ENCODE measurements around the gene FKBP15.
"Not testable (repeated sequence)": the region's sequence is repeated elsewhere in the genome, so short reads cannot be mapped to it uniquely, and the experiment has no call there.

Gene FKBP15

DNA sequence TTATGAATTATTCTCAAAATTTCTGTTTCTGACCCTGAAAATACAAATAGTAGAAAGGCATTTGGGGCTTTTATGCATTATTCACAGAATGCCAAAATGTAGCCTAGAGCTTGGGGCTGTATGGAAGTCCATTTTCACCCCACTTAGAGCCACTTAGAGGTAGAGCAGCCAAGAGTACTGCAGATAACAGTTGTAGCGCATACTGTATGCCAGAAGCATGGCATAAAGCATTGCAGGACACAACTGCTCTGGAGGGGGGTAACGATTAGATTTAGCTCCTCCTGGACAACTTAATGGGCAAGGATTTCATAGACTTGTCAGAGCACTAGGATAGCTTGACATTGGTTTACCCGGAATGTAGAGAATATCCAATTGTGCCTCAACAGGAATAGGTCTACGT lies 15.9 kb upstream of the FKBP15 start:
- H3K27me3 ChIP-seq (replicated peaks; ENCODE audit: control insufficient read depth, insufficient read depth, low read length, poor library complexity, severe bottlenecking), result no peaks in the 10 kb centered on the region
- no peak for DNase-seq
- H3K27ac ChIP-seq (ENCODE audit: insufficient read depth, low read length, poor library complexity, severe bottlenecking), result no peak overlapping the region
- H3K4me3 ChIP-seq (ENCODE audit: insufficient read depth, low read depth, low read length, poor library complexity, severe bottlenecking), result no peak overlapping the region
- H3K36me3 ChIP-seq (ENCODE audit: control insufficient read depth, insufficient read depth, low read length), result no peaks in the 10 kb centered on the region
- peaks cover 5% of the 10 kb centered on the region for H3K4me1 ChIP-seq (ENCODE audit: control insufficient read depth, insufficient read depth, low read length, poor library complexity, severe bottlenecking)
- no peaks in the 10 kb centered on the region for H3K9me3 ChIP-seq (ENCODE audit: control insufficient read depth, low read length)

DNA sequence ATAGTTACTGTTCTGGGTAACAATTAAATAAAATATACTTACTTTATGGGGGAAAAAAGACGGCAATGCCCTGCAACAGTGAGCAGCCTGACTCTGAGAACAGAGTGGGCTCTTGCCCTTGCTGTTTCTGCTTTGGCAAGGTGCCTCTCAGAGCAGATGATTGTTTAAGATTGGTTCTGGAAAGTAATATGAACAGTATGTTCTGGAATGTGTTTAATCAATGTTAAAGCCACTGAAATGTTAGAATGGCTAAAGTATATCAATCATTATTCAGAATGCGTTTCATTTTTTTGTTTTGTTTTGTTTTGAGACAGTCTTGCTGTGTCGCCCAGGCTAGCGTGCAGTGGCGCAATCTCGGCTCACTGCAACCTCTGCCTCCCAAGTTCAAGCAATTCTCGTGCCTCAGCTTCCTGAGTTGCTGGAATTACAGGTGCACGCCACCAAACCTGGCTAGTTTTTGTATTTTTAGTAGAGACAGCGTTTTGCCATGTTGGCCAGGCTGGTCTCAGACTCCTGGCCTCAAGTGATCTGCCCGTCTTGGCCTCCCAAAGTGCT lies 14.7 kb upstream of the FKBP15 start:
- not testable (repeated sequence) for H3K4me1 ChIP-seq (ENCODE audit: control insufficient read depth, insufficient read depth, low read length, poor library complexity, severe bottlenecking); H3K36me3 ChIP-seq (ENCODE audit: control insufficient read depth, insufficient read depth, low read length); DNase-seq; H3K27me3 ChIP-seq (replicated peaks; ENCODE audit: control insufficient read depth, insufficient read depth, low read length, poor library complexity, severe bottlenecking); H3K4me3 ChIP-seq (ENCODE audit: insufficient read depth, low read depth, low read length, poor library complexity, severe bottlenecking); H3K9me3 ChIP-seq (ENCODE audit: control insufficient read depth, low read length); H3K27ac ChIP-seq (ENCODE audit: insufficient read depth, low read length, poor library complexity, severe bottlenecking)

DNA sequence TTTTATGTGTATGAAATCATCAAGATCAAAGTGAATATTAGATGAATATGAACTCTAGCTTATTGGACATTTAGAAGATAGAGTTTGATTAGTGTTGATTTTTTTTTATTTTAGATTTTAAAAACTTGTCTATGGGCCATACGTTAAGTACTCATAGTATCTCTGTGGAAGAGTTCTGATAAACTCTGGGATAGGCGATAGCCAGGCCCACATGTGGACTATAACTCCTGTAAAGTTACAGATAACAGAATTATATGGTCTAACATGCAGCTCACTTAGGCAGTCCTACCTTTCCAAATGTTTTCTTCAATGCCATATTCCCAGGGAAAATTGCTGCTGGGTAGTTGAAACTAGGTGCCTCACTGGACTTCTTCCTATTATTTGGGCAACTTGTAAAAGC lies 10.6 kb upstream of the FKBP15 start:
- DNase-seq, result no peak
- no peaks in the 10 kb centered on the region for H3K36me3 ChIP-seq (ENCODE audit: control insufficient read depth, insufficient read depth, low read length)
- no peaks in the 10 kb centered on the region for H3K9me3 ChIP-seq (ENCODE audit: control insufficient read depth, low read length)
- H3K27me3 ChIP-seq (replicated peaks; ENCODE audit: control insufficient read depth, insufficient read depth, low read length, poor library complexity, severe bottlenecking), result no peaks in the 10 kb centered on the region
- H3K4me1 ChIP-seq (ENCODE audit: control insufficient read depth, insufficient read depth, low read length, poor library complexity, severe bottlenecking), result peaks cover 5% of the 10 kb centered on the region
- H3K27ac ChIP-seq (ENCODE audit: insufficient read depth, low read length, poor library complexity, severe bottlenecking), result no peak overlapping the region
- no peak overlapping the region for H3K4me3 ChIP-seq (ENCODE audit: insufficient read depth, low read depth, low read length, poor library complexity, severe bottlenecking)

DNA sequence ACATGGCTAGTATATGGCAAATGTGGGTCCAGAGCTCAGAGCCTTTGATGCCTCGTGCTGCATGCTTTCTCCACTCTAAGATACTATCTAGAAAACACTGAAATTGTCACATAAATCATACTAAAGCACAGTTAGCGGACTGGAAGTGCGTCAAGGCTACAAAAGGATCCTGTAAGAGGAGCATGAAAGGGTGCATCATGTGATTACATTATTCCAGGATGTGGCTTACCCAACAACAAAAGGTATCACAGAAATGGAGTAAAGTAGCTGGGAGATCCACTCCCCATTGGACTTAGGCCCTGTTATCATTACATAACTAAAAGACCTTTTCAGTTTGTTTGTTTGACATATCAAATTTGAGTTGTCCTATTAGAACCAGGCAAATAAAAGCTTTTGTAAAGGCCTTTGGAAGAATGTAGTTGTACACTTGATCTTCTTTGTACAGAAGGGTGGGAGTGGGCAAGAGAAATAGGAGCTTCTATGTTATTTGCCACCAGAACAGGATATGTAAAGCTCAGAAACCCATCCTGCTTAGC lies 7.1 kb upstream of the FKBP15 start:
- no peak overlapping the region for H3K27ac ChIP-seq (ENCODE audit: insufficient read depth, low read length, poor library complexity, severe bottlenecking)
- no peaks in the 10 kb centered on the region for H3K36me3 ChIP-seq (ENCODE audit: control insufficient read depth, insufficient read depth, low read length)
- no peaks in the 10 kb centered on the region for H3K27me3 ChIP-seq (replicated peaks; ENCODE audit: control insufficient read depth, insufficient read depth, low read length, poor library complexity, severe bottlenecking)
- H3K9me3 ChIP-seq (ENCODE audit: control insufficient read depth, low read length), result no peaks in the 10 kb centered on the region
- H3K4me3 ChIP-seq (ENCODE audit: insufficient read depth, low read depth, low read length, poor library complexity, severe bottlenecking), result no peak overlapping the region
- peaks cover 3% of the 10 kb centered on the region for H3K4me1 ChIP-seq (ENCODE audit: control insufficient read depth, insufficient read depth, low read length, poor library complexity, severe bottlenecking)
- no peak for DNase-seq

DNA sequence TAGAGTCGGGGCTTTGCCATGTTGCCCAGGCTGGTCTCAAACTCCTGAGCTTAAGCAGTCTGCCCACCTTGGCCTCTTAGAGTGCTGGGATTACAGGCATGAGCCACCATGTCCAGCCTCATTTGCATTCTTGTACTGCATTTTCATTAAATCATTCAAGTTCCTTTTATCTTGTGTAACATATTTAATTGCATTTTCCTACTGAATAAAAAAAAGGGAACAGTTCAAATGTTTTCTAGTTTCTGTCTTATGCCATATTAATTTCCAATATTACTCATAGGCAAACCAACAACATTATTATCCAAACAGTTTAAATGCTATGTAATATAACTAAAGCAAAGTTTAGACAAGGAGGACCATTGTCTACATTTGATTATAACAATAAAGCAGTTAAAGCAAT lies 6.4 kb upstream of the FKBP15 start:
- H3K4me1 ChIP-seq (ENCODE audit: control insufficient read depth, insufficient read depth, low read length, poor library complexity, severe bottlenecking), result no peaks in the 10 kb centered on the region
- no peaks in the 10 kb centered on the region for H3K9me3 ChIP-seq (ENCODE audit: control insufficient read depth, low read length)
- H3K4me3 ChIP-seq (ENCODE audit: insufficient read depth, low read depth, low read length, poor library complexity, severe bottlenecking), result no peak overlapping the region
- H3K36me3 ChIP-seq (ENCODE audit: control insufficient read depth, insufficient read depth, low read length), result no peaks in the 10 kb centered on the region
- DNase-seq, result no peak
- no peak overlapping the region for H3K27ac ChIP-seq (ENCODE audit: insufficient read depth, low read length, poor library complexity, severe bottlenecking)
- no peaks in the 10 kb centered on the region for H3K27me3 ChIP-seq (replicated peaks; ENCODE audit: control insufficient read depth, insufficient read depth, low read length, poor library complexity, severe bottlenecking)

DNA sequence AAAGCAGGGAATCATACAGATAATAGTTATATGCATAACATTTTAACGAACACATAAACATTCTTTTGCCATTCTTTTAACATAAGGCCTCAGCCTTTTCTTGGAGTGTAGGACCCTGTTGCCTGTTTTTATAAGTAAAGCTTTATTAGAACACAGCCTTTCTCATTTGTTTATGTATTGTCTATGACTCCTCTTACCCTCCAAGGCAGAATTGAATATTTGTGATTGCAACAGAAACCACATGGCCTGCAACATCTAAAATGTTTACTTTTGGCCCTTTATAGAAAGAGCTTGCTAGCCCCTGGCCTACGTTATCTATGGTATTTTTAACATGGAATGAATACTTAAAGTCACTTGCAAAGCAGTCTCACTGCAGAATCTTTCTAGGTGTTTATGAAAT lies 2.9 kb upstream of the FKBP15 start:
- Histone ChIP-seq H3K4me1 (ENCODE audit: control insufficient read depth, insufficient read depth, low read length, poor library complexity, severe bottlenecking) (peaks cover 17% of the 10 kb centered on the region), H3K9me3 (ENCODE audit: control insufficient read depth, low read length) (no peaks in the 10 kb centered on the region), H3K27ac (ENCODE audit: insufficient read depth, low read length, poor library complexity, severe bottlenecking) (no peak overlapping the region), H3K36me3 (ENCODE audit: control insufficient read depth, insufficient read depth, low read length) (no peaks in the 10 kb centered on the region), H3K4me3 (ENCODE audit: insufficient read depth, low read depth, low read length, poor library complexity, severe bottlenecking) (no peak overlapping the region), H3K27me3 (replicated peaks; ENCODE audit: control insufficient read depth, insufficient read depth, low read length, poor library complexity, severe bottlenecking) (no peaks in the 10 kb centered on the region)
- DNase-seq, result no peak

DNA sequence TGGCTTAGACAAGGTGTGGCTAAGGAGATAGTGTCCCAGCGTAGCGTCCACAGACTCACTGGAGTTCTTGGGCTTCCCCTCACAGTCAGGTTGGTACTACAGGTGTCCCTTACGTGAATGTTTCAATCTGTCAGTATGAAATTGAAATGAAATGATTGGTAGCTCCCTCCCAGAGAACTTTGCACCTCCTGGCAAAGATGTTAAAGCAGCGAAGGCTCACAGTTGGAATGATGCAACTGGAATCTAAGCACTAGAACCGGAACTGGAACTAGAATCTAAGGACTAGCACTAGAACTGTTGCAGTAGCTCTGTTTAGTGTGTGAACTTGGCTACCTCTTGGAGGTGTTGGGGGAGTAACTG lies 1.4 kb upstream of the FKBP15 start:
- Histone ChIP-seq H3K27me3 (replicated peaks; ENCODE audit: control insufficient read depth, insufficient read depth, low read length, poor library complexity, severe bottlenecking) (no peaks in the 10 kb centered on the region), H3K9me3 (ENCODE audit: control insufficient read depth, low read length) (no peaks in the 10 kb centered on the region), H3K27ac (ENCODE audit: insufficient read depth, low read length, poor library complexity, severe bottlenecking) (no peak overlapping the region)

DNA sequence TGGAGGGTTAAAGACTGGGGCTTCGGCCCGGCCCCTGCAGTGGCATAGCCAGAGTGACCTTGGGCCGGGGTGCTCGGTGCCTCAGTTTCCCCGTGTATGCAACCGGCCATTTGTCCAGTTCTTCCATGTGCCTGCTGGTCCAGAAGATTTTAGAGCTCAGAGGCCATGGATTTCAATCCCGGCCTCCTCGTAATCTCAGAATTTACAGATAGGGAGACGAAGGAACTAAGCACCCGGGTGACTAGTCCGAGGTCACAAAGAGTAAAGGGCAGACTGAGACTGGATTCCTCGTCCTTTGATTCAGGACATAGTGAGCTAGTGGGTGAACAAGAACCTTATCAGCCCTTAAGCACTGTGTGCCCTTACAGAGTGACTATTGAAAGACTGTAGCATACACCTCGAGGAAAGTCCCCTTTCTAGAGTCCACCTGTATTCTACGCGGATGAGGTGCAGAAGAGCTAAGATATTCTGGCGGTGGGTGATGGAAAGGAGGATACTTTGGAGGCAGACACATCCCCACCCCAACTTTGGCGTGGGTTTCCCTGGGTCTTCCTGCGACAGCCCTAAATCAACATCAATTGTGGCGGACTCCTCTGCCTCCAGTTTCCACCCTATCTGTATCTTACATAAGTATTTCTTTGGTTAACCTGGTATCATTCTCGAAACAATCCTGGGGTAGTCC lies 864 bp upstream of the FKBP15 start:
- Histone ChIP-seq H3K4me1 (ENCODE audit: control insufficient read depth, insufficient read depth, low read length, poor library complexity, severe bottlenecking) (peaks cover 17% of the 10 kb centered on the region), H3K4me3 (ENCODE audit: insufficient read depth, low read depth, low read length, poor library complexity, severe bottlenecking) (peak overlapping the region; percentile 88), H3K27me3 (replicated peaks; ENCODE audit: control insufficient read depth, insufficient read depth, low read length, poor library complexity, severe bottlenecking) (no peaks in the 10 kb centered on the region), H3K9me3 (ENCODE audit: control insufficient read depth, low read length) (no peaks in the 10 kb centered on the region), H3K27ac (ENCODE audit: insufficient read depth, low read length, poor library complexity, severe bottlenecking) (peak overlapping the region; percentile 59), H3K36me3 (ENCODE audit: control insufficient read depth, insufficient read depth, low read length) (no peaks in the 10 kb centered on the region)
- no peak for DNase-seq

More for the DNA sequence above, 1.4 kb upstream of the FKBP15 start:
- Histone ChIP-seq H3K4me3 (ENCODE audit: insufficient read depth, low read depth, low read length, poor library complexity, severe bottlenecking) (no peak overlapping the region), H3K36me3 (ENCODE audit: control insufficient read depth, insufficient read depth, low read length) (no peaks in the 10 kb centered on the region), H3K4me1 (ENCODE audit: control insufficient read depth, insufficient read depth, low read length, poor library complexity, severe bottlenecking) (peaks cover 17% of the 10 kb centered on the region)
- no peak for DNase-seq

DNA sequence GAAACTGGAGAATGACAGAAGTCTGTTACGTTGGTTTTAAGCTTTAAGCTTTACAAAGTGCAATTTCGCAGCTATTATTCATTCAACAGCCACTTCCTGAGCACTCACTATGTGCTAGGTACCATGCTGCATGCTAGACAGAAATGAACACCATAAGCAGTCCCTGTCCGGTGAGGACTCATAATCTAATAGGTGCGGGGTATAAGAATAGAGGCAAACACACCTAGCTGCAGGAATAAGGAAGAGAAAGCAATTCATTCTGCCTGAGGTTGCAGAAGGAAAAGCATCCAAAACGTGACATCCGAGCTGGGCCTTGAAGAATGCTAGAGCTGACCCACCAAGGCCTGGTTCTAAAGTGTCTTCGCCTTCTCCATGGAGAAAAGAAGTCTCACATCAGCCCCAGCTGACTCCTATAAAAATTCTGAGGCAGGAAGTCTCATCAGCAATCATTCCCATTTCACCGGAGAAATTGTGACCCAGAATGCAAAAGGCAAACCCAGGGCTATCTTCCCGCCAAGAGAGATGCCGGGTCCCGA lies 542 bp downstream of the FKBP15 start:
- no peak for DNase-seq
- peaks cover 17% of the 10 kb centered on the region for H3K4me1 ChIP-seq (ENCODE audit: control insufficient read depth, insufficient read depth, low read length, poor library complexity, severe bottlenecking)

DNA sequence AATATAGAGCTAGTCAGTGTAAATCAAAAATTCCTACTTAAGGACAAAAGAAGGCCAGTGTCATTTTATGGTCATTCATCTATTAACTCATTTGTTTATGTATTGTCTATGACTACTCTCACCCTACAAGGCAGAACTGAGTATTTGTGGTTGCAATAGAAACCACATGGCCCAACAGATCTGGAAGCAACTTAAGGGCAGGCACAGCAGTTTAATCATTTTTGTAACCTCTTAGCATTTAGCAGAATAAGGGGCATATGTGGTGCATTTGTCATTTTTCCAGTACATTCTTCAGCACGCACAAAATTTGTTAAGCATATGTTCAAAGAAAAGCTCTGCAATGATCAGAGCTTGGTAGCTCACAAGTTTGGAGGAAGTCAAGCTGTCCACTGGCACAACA lies 1.1 kb downstream of the FKBP15 start:
- no peak for DNase-seq
- H3K4me3 ChIP-seq (ENCODE audit: insufficient read depth, low read depth, low read length, poor library complexity, severe bottlenecking), result peak overlapping the region; percentile 88
- H3K27ac ChIP-seq (ENCODE audit: insufficient read depth, low read length, poor library complexity, severe bottlenecking), result no peak overlapping the region
- H3K9me3 ChIP-seq (ENCODE audit: control insufficient read depth, low read length), result no peaks in the 10 kb centered on the region
- H3K27me3 ChIP-seq (replicated peaks; ENCODE audit: control insufficient read depth, insufficient read depth, low read length, poor library complexity, severe bottlenecking), result no peaks in the 10 kb centered on the region
- peaks cover 17% of the 10 kb centered on the region for H3K4me1 ChIP-seq (ENCODE audit: control insufficient read depth, insufficient read depth, low read length, poor library complexity, severe bottlenecking)
- no peaks in the 10 kb centered on the region for H3K36me3 ChIP-seq (ENCODE audit: control insufficient read depth, insufficient read depth, low read length)

More for the DNA sequence above, 542 bp downstream of the FKBP15 start:
- Histone ChIP-seq H3K4me3 (ENCODE audit: insufficient read depth, low read depth, low read length, poor library complexity, severe bottlenecking) (peak overlapping the region; percentile 88), H3K9me3 (ENCODE audit: control insufficient read depth, low read length) (no peaks in the 10 kb centered on the region), H3K27ac (ENCODE audit: insufficient read depth, low read length, poor library complexity, severe bottlenecking) (peak overlapping the region; percentile 91), H3K36me3 (ENCODE audit: control insufficient read depth, insufficient read depth, low read length) (no peaks in the 10 kb centered on the region), H3K27me3 (replicated peaks; ENCODE audit: control insufficient read depth, insufficient read depth, low read length, poor library complexity, severe bottlenecking) (no peaks in the 10 kb centered on the region)

Data from effector memory CD4-positive, alpha-beta T cell (primary cell).